ENCODE measurements around the gene MARCHF9. TPM values are rescaled to one million over a fixed set of nuclear protein-coding genes. Genes with fewer than 3 reads are reported as not detected.

MARCHF9 gene
- total RNA-seq, 3 donors from 2014 or later (not counting 1 experiment from before 2014, with no cell fraction given): 25.4 to 28.4 (median 26.0) TPM

GRCh38 chr12:57775563-57776246 is 20.8 kb downstream of the MARCHF9 start:
- no peak overlapping the region for H3K27ac Mint-ChIP-seq

GRCh38 chr12:57776247-57776587 is 21.3 kb downstream of the MARCHF9 start:
- DNase-seq (no peak), ATAC-seq (no peak)
- 88% methylated on average over 2 of the region's 2 CpGs for WGBS (ENCODE audit: insufficient coverage)
- no peaks in the 10 kb centered on the region for H3K9me3 ChIP-seq (ENCODE audit: control insufficient read depth, insufficient read depth, low read length)
- H3K9me3 Mint-ChIP-seq: no peaks in the 10 kb centered on the region
- no peak overlapping the region for H3K4me3 ChIP-seq (ENCODE audit: low read length)
- H3K4me1 ChIP-seq (ENCODE audit: control insufficient read depth, insufficient read depth, low read length): peaks cover 34% of the 10 kb centered on the region
- no peaks in the 10 kb centered on the region for H3K36me3 ChIP-seq (ENCODE audit: control insufficient read depth, insufficient read depth, low read length)
- H3K36me3 Mint-ChIP-seq: no peaks in the 10 kb centered on the region
- H3K4me1 Mint-ChIP-seq: peaks cover 14% of the 10 kb centered on the region in 2 donors
- no peak for TF ChIP-seq CTCF (IDR thresholded peaks at IDR 0.05)
- no peak overlapping the region for H3K4me3 Mint-ChIP-seq
- no peaks in the 10 kb centered on the region for H3K27me3 Mint-ChIP-seq (ENCODE audit: low read depth in 2 of 2)
- no peak overlapping the region for H3K27ac ChIP-seq (ENCODE audit: low read length)
- no peaks in the 10 kb centered on the region for H3K27me3 ChIP-seq (ENCODE audit: control insufficient read depth, insufficient read depth, low read length)
- H3K27ac Mint-ChIP-seq: no peak overlapping the region
- intact Hi-C loops (cut with micrococcal nuclease): no loop called here

More at GRCh38 chr12:57775563-57776246, 20.8 kb downstream of the MARCHF9 start:
- Mint-ChIP-seq H3K4me3 (peak overlapping the region; percentile 5), H3K27me3 (ENCODE audit: low read depth in 2 of 2) (no peaks in the 10 kb centered on the region), H3K4me1 (peaks cover 14% of the 10 kb centered on the region in 2 donors), H3K36me3 (no peaks in the 10 kb centered on the region), H3K9me3 (no peaks in the 10 kb centered on the region)
- no peaks in the 10 kb centered on the region for H3K27me3 ChIP-seq (ENCODE audit: control insufficient read depth, insufficient read depth, low read length)
- 86% methylated on average over 4 of the region's 4 CpGs for whole genome bisulfite sequencing (ENCODE audit: insufficient coverage)
- H3K4me3 ChIP-seq (ENCODE audit: low read length): no peak overlapping the region
- no peak for ATAC-seq
- H3K4me1 ChIP-seq (ENCODE audit: control insufficient read depth, insufficient read depth, low read length): peaks cover 29% of the 10 kb centered on the region
- no peaks in the 10 kb centered on the region for H3K9me3 ChIP-seq (ENCODE audit: control insufficient read depth, insufficient read depth, low read length)
- H3K27ac ChIP-seq (ENCODE audit: low read length): no peak overlapping the region
- no peak for DNase-seq
- no peak for TF ChIP-seq CTCF (IDR thresholded peaks at IDR 0.05)
- intact Hi-C loops (cut with micrococcal nuclease): no loop called here
- no peaks in the 10 kb centered on the region for H3K36me3 ChIP-seq (ENCODE audit: control insufficient read depth, insufficient read depth, low read length)

GRCh38 chr12:57777367-57777766 is 22.5 kb downstream of the MARCHF9 start:
- Mint-ChIP-seq H3K9me3 (no peaks in the 10 kb centered on the region), H3K27ac (no peak overlapping the region), H3K4me3 (no peak overlapping the region), H3K27me3 (ENCODE audit: low read depth in 2 of 2) (no peaks in the 10 kb centered on the region), H3K36me3 (no peaks in the 10 kb centered on the region), H3K4me1 (peaks cover 16 to 17% of the 10 kb centered on the region in 2 donors)
- no peaks in the 10 kb centered on the region for H3K9me3 ChIP-seq (ENCODE audit: control insufficient read depth, insufficient read depth, low read length)
- no peaks in the 10 kb centered on the region for H3K27me3 ChIP-seq (ENCODE audit: control insufficient read depth, insufficient read depth, low read length)
- peaks cover 33% of the 10 kb centered on the region for H3K4me1 ChIP-seq (ENCODE audit: control insufficient read depth, insufficient read depth, low read length)
- H3K4me3 ChIP-seq (ENCODE audit: low read length): no peak overlapping the region
- ATAC-seq (no peak), DNase-seq (no peak)
- no peak for TF ChIP-seq CTCF (IDR thresholded peaks at IDR 0.05)
- WGBS (ENCODE audit: insufficient coverage): 95% methylated on average over 3 of the region's 7 CpGs
- H3K36me3 ChIP-seq (ENCODE audit: control insufficient read depth, insufficient read depth, low read length): no peaks in the 10 kb centered on the region
- intact Hi-C loops (cut with micrococcal nuclease): no loop called here
- H3K27ac ChIP-seq (ENCODE audit: low read length): no peak overlapping the region

- no peak for ATAC-seq
- Mint-ChIP-seq H3K4me3 (no peak overlapping the region), H3K9me3 (no peaks in the 10 kb centered on the region), H3K36me3 (no peaks in the 10 kb centered on the region), H3K4me1 (peaks cover 19% of the 10 kb centered on the region in 2 donors), H3K27ac (no peak overlapping the region), H3K27me3 (ENCODE audit: low read depth in 2 of 2) (no peaks in the 10 kb centered on the region)
- Histone ChIP-seq H3K9me3 (ENCODE audit: control insufficient read depth, insufficient read depth, low read length) (no peaks in the 10 kb centered on the region), H3K27ac (ENCODE audit: low read length) (no peak overlapping the region), H3K4me3 (ENCODE audit: low read length) (no peak overlapping the region), H3K4me1 (ENCODE audit: control insufficient read depth, insufficient read depth, low read length) (peaks cover 34% of the 10 kb centered on the region), H3K27me3 (ENCODE audit: control insufficient read depth, insufficient read depth, low read length) (no peaks in the 10 kb centered on the region), H3K36me3 (ENCODE audit: control insufficient read depth, insufficient read depth, low read length) (no peaks in the 10 kb centered on the region)
- no peak for DNase-seq
- WGBS (ENCODE audit: insufficient coverage): 95% methylated on average over 6 of the region's 7 CpGs
- intact Hi-C loops (cut with micrococcal nuclease): no loop called here
- no peak for TF ChIP-seq CTCF (IDR thresholded peaks at IDR 0.05)
Observed at GRCh38 chr12:57777911-57778310, 23.0 kb downstream of the MARCHF9 start.
